Peyer's patch (tissue), 4 donors: Measurements from ENCODE around the gene PDCD4. TPM values are rescaled to one million over a fixed set of nuclear protein-coding genes. Genes with fewer than 3 reads are reported as not detected.
A peak's percentile ranks its signal among the peaks of the same experiment; 100 is the strongest.

ENCODE experiments used
- DNase-seq, 3 donors: peaks; one replicate each; pipeline ENCODE4 v3.0.0-alpha.2; 2017 to 2019
- H3K27ac ChIP-seq, 4 donors: fragments of 200-600 bp; sonication (generic); one replicate each; pipeline ENCODE4 v1.5.1; 2016 to 2019
- H3K27me3 ChIP-seq, 2 donors: fragments of 200-600 bp; sonication (generic); one replicate each; pipeline ENCODE4 v1.5.1; 2019
- H3K36me3 ChIP-seq, 3 donors: fragments of 200-600 bp; sonication (generic); one replicate each; pipeline ENCODE4 v1.5.1; 2016 to 2019
- H3K4me1 ChIP-seq, 4 donors: fragments of 200-600 bp; sonication (generic); one replicate each; pipeline ENCODE4 v1.5.1; 2016 to 2019
- H3K4me3 ChIP-seq, 4 donors: fragments of 200-600 bp; sonication (generic); 1 replicate in 3 of 4; 2 replicates in 1 of 4; pipeline ENCODE4 v1.5.1; 2016 to 2019; ENCODE audit warnings: mild to moderate bottlenecking in 1 of 4
- H3K9me3 ChIP-seq, 4 donors: fragments of 200-600 bp; sonication (generic); one replicate each; pipeline ENCODE4 v1.5.1; 2016 to 2019; ENCODE audit warnings: mild to moderate bottlenecking in 1 of 4
- POLR2A ChIP-seq, 2 donors: fragments of 450-650 bp; IDR thresholded peaks; one replicate each; pipeline ENCODE4 v1.5.1; 2017; ENCODE audit warnings: antibody characterized with exemption in 2 of 2, mild to moderate bottlenecking in 2 of 2, moderate library complexity in 2 of 2
- total RNA-seq, 4 donors: library from RNA; depleted of rRNA; stranded (reverse); fragments of >200 nt; gene quantifications; one replicate each; pipeline ENCODE4 v1.1.0, GENCODE V29; 2016
- TF ChIP-seq, protein P1 (sequence below), 6 experiments: fragments of 450-650 bp in 4 of 6; fragments of 200-600 bp in 2 of 6; sonication (generic) in 1 of 6; IDR thresholded peaks; one replicate each; pipeline ENCODE4 v1.5.1; 2017 to 2019; ENCODE audit warnings: antibody characterized with exemption in 6 of 6, mild to moderate bottlenecking in 3 of 6, moderate library complexity in 1 of 6

The PDCD4 gene
- total RNA-seq, 4 donors from 2014 or later, result 301 to 538 (median 330) TPM

DNA sequence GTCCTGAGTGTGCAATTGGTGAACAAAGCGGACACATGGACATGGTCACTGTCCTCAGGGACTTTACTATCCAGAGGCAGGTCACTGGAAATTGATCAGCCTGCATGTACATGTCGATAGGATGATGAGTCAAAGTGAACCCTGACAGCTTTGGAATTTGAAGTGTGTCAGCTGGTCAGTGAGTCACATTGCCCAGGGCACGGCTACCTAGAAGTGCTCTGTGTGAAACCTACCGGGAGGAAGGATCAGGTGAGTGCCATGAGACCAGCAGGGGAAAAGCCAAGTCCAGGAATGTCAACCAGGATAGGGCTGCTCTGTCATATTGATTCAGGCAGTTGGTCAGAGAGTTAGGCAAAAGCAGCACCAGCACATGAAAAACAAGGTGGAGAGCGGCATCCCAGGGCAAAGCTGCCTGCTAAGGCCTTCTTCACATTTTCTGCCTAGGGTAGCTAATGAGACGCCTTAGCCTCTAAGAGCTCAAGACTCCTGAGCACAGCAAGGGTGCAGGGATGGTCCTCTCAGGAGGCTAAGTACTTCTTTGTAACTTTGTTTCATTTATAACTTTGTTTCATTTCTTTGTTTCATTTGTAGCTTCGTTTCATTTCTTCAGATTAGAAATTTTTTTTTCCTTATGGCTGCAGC, 19.4 kb upstream of the PDCD4 start:
- no peaks in the 10 kb centered on the region for H3K36me3 ChIP-seq
- DNase-seq, result peak; percentile 14 to 87 (median 78)
- peak in 1 of 2 donors; percentile 65 for TF ChIP-seq POLR2A (IDR thresholded peaks at IDR 0.05)
- TF ChIP-seq, protein P1, sequence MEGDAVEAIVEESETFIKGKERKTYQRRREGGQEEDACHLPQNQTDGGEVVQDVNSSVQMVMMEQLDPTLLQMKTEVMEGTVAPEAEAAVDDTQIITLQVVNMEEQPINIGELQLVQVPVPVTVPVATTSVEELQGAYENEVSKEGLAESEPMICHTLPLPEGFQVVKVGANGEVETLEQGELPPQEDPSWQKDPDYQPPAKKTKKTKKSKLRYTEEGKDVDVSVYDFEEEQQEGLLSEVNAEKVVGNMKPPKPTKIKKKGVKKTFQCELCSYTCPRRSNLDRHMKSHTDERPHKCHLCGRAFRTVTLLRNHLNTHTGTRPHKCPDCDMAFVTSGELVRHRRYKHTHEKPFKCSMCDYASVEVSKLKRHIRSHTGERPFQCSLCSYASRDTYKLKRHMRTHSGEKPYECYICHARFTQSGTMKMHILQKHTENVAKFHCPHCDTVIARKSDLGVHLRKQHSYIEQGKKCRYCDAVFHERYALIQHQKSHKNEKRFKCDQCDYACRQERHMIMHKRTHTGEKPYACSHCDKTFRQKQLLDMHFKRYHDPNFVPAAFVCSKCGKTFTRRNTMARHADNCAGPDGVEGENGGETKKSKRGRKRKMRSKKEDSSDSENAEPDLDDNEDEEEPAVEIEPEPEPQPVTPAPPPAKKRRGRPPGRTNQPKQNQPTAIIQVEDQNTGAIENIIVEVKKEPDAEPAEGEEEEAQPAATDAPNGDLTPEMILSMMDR (IDR thresholded peaks at IDR 0.05), result peak in 2 of 6 experiments; percentile 3 to 15
- peak overlapping the region in 3 of 4 donors; percentile 41 to 90 (median 78) for H3K27ac ChIP-seq
- H3K4me3 ChIP-seq, result no peak overlapping the region
- H3K9me3 ChIP-seq, result no peaks in the 10 kb centered on the region
- H3K4me1 ChIP-seq, result peaks cover 2 to 12% (median 6%) of the 10 kb centered on the region in 4 donors
- no peaks in the 10 kb centered on the region for H3K27me3 ChIP-seq

DNA sequence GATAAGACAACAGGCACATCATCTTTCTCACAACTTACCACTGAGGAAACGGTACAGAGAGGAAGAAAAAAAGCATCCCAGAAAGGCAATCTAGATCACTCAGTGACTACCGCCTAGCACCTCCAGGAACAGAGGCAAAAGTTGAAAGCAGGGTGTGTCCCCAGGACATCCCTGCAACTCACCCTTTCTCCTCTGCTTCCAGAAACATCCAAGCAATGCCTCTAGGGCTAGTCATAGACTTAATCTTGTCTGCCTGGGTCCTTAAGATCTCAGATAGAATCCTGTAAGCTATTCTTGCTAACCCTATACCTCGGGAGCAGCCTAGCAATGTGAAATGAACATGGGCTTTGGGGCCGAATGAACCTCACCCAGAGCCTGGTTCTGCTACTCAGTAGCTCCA, 18.8 kb upstream of the PDCD4 start:
- peak in 1 of 3 donors; percentile 10 for DNase-seq
- no peaks in the 10 kb centered on the region for H3K9me3 ChIP-seq
- H3K27ac ChIP-seq, result peak overlapping the region in 3 of 4 donors; percentile 41 to 90 (median 78)
- peaks cover 8 to 14% (median 10%) of the 10 kb centered on the region in 4 donors for H3K4me1 ChIP-seq
- no peaks in the 10 kb centered on the region for H3K36me3 ChIP-seq
- no peaks in the 10 kb centered on the region for H3K27me3 ChIP-seq
- TF ChIP-seq, protein P1 (IDR thresholded peaks at IDR 0.05), result no peak
- no peak for TF ChIP-seq POLR2A (IDR thresholded peaks at IDR 0.05)
- H3K4me3 ChIP-seq, result no peak overlapping the region

DNA sequence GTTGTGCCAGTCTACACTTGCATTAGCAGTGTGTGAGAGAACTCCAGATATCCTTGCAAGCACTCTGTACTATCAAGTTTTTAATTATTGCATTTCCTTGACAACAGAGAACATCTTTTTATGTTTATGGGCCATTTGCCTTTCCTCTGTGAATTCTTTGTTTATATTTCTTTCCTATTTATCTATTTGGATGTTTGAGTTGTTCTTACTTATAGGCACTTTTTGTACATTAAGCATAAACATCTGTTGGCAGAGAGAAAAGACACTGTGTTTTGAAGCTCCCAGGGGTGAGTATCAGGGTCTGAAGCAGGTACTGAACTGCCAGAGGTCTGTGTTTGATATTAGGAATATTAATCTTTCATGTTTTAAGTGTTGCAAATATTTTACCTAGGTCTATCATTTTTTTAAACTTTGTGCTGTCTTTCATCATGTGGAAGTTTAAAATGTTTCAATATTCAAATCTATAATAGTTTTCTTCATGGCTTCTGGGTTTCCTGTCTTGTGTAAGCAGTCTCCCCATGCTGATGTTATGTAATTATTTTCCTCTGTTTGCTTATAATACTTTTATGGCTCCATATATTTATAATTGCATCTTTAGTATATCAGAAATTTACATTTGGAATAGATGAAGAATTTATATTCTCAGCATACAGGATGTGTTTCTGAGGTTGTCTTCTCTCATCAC, 17.7 kb upstream of the PDCD4 start:
- peak overlapping the region in 2 of 4 donors; percentile 15 to 90 for H3K27ac ChIP-seq
- DNase-seq, result no peak
- H3K27me3 ChIP-seq, result no peaks in the 10 kb centered on the region
- no peak overlapping the region for H3K4me3 ChIP-seq
- TF ChIP-seq POLR2A (IDR thresholded peaks at IDR 0.05), result no peak
- TF ChIP-seq, protein P1 (IDR thresholded peaks at IDR 0.05), result no peak
- no peaks in the 10 kb centered on the region for H3K9me3 ChIP-seq
- no peaks in the 10 kb centered on the region for H3K36me3 ChIP-seq
- peaks cover 13 to 18% (median 15%) of the 10 kb centered on the region in 4 donors for H3K4me1 ChIP-seq

DNA sequence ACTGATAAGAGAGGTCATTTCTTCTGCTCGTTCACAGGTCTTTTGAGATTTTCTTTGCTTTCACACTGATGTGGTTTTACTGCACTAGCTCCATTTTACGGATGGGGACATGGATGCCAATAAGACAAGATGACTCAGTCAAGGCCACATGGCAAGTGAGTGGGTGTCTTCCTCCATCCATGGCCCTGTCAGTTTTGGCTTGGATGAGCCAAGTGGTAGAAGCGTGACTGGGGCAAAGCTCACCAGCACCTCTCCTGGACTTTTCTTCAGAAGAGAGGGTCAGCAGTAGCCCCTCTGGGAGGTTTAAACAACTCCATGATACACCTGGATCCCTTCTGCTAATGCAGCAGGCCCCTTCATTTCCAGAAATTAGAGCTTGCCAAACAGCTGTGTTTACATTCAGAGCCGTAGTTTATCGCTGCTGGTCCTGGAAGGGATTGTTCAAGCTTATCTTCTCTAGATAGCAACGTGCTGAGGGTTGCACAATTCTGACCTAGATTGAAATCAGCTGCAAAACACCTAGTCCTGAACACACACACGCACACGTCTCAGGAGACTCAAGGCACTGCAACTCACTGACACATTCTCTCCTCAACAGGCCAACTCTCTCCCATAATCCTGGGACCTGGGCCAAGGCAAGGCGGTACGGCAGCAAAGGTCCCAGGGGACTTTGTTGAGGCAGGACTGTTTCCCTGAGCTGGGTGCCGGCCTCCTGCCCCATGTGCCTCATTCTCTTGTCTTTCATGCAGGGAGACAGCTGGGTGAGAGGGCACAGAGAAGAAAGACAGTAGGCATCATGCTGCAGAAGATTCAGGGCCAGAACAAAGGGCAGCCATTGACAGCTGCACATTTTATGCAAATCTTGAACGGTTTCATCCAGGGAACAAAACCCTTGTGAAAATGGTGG, 14.2 kb upstream of the PDCD4 start:
- H3K4me3 ChIP-seq, result peak overlapping the region in 1 of 4 donors; percentile 15
- peak; percentile 66 to 73 for TF ChIP-seq POLR2A (IDR thresholded peaks at IDR 0.05)
- TF ChIP-seq, protein P1 (IDR thresholded peaks at IDR 0.05), result peak in 3 of 6 experiments; percentile 51 to 57 (median 54)
- H3K27ac ChIP-seq, result peak overlapping the region; percentile 83 to 98 (median 92)
- peak in 2 of 3 donors; percentile 83 to 88 for DNase-seq
- no peaks in the 10 kb centered on the region for H3K36me3 ChIP-seq
- H3K9me3 ChIP-seq, result no peaks in the 10 kb centered on the region
- H3K27me3 ChIP-seq, result no peaks in the 10 kb centered on the region
- peaks cover 31 to 51% (median 40%) of the 10 kb centered on the region in 4 donors for H3K4me1 ChIP-seq

DNA sequence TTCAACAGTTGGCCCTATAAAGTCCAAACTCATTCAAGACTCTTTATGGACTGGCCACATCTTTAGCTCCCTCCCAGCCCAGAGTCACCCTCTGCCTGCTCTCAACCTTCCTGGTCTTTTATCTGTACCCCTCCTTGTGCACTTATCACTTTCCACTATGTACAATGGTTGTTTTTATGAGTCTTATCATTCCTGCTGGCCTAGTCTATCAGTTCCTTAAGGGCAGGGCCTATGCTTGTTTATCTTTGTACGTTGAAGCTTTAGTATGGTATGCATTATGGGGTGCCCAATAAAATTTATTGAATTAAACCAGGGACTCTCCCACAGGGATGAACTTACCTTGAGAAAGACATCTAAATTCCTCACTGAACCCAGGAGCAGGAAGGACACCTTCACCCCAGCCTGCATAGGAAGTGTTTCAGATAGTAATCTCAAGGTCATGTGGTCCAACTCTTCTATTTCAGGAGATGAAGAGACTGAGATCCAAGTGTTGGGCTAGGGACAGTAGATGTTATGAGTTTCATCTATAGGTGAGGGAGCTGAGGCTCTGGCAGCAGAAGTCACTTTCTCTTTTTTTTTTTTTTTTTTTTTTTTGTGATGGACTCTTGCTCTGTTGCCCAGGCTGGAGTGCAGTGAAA, 13.3 kb upstream of the PDCD4 start:
- peak in 2 of 3 donors; percentile 63 to 69 for DNase-seq
- H3K4me1 ChIP-seq, result peaks cover 31 to 56% (median 38%) of the 10 kb centered on the region in 4 donors
- TF ChIP-seq, protein P1 (IDR thresholded peaks at IDR 0.05), result peak in 1 of 6 experiments; percentile 10
- peak in 1 of 2 donors; percentile 64 for TF ChIP-seq POLR2A (IDR thresholded peaks at IDR 0.05)
- H3K27ac ChIP-seq, result peak overlapping the region; percentile 83 to 98 (median 92)
- peak overlapping the region in 1 of 4 donors; percentile 15 for H3K4me3 ChIP-seq
- H3K9me3 ChIP-seq, result no peaks in the 10 kb centered on the region
- H3K36me3 ChIP-seq, result no peaks in the 10 kb centered on the region
- no peaks in the 10 kb centered on the region for H3K27me3 ChIP-seq
